Stimulated activated CD4-positive, alpha-beta T cell treated with anti-CD3 and anti-CD28 coated beads, Interleukin-15, amount 100 ng/mL, for 48 hours (primary cell): Measurements from ENCODE around the gene NEB.
A peak's percentile ranks its signal among the peaks of the same experiment; 100 is the strongest.

Experiments used
- DNase-seq, 2 donors: peaks; one replicate each; pipeline ENCODE4 v3.0.0-alpha.2; 2020; ENCODE audit warnings: low read depth in 2 of 2

The NEB gene

GRCh38 chr2:151482171-151482725 lies 252.0 kb downstream of the NEB start:
- DNase-seq, result no peak

- DNase-seq, result peak; percentile 13 to 30
These were observed 252.5 kb downstream of the NEB start for GRCh38 chr2:151481744-151482143.

- no peak for DNase-seq
These were observed 256.3 kb downstream of the NEB start for GRCh38 chr2:151478011-151478410.

GRCh38 chr2:151476287-151476686 lies 258.0 kb downstream of the NEB start:
- no peak for DNase-seq

GRCh38 chr2:151475071-151475470 lies 259.2 kb downstream of the NEB start:
- DNase-seq, result no peak

GRCh38 chr2:151472966-151473365 lies 261.3 kb downstream of the NEB start:
- no peak for DNase-seq

GRCh38 chr2:151470556-151470955 lies 263.7 kb downstream of the NEB start:
- no peak for DNase-seq

- no peak for DNase-seq
These were observed 268.5 kb downstream of the NEB start for GRCh38 chr2:151465771-151466170.

- DNase-seq, result no peak
These were observed 274.9 kb downstream of the NEB start for GRCh38 chr2:151459358-151459757.

GRCh38 chr2:151439127-151439526 lies 295.1 kb downstream of the NEB start:
- no peak for DNase-seq

- no peak for DNase-seq
These were observed 295.8 kb downstream of the NEB start for GRCh38 chr2:151438506-151438905.

GRCh38 chr2:151437630-151438029 lies 296.6 kb downstream of the NEB start:
- no peak for DNase-seq
